ENCODE measurements around the gene SERPINB6.

DNA sequence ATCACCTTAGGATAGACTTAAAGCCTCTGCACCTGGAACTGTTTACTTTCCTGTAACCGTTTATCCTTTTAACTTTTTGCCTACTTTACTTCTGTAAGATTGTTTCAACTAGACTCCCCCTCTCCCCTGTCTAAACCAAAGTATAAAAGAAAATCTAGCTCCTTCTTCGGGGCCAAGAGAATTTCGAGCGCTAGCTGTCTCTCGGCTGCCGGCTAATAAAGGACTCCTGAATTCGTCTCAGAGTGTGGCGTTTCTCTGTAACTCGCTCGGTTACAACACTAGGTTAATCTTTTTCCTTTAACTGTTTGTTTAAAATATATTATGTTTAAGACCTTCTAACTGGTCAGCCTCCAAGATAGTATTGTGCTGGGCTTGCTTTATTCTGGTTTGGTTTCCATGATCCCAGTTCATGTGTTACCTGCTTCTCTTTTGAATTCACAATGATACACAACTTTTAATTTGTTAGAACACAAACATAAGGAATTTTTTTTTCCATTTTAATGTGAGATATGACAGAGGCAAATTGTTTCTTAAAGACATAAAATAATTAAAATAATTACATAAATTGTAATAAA, 19.7 kb upstream of the SERPINB6 start:
- no peak for TF ChIP-seq POLR2A (IDR thresholded peaks at IDR 0.05; ENCODE audit: low read length)
- TF ChIP-seq GATA1 (IDR thresholded peaks at IDR 0.05; ENCODE audit: low read depth, low read length): no peak

Data from erythroblast (primary cell).